DMS 273 treated with DMSO at 0.1 percent for 48 hours (cell line): Measurements from ENCODE around the gene RFLNA.

Source experiments
- DNase-seq: peaks from one replicate; lab custom pipeline; 2025; lab: John Stamatoyannopoulos, UW

Gene RFLNA

GRCh38 chr12:124361074-124361970 lies 66.4 kb downstream of the RFLNA start:
- no peak for DNase-seq

- no peak for DNase-seq
Observed at GRCh38 chr12:124361996-124362395, 67.1 kb downstream of the RFLNA start.

DNA sequence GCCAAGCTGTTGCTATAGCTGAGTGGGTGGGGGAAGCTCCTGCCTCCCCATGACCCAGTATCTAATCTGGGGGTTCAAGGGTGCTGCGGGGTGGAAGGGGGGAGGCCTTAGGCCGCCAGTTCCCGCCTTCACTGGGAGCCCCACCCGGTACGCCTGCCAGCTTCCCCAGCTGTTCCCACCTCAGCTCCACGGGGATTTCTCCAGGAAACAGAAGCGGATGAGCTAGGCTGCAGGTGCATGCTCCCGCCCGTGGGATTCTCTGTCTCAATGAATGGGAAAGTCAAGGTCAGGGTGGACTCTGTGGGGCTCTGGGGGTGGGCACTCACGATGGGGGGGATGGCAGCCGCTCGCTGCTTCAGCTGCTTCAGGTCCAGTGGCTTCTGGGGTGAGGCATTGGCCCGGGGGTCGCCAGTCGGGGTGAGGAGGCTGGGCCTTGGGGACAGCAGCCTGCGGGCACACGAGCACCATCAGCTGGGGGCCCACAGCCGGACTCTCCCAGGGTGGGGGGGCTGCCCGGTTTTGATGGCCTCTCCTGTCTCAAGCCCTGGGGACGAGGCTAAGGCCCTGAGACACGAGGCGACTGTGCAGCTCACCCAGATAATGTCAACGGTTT lies 68.6 kb downstream of the RFLNA start:
- no peak for DNase-seq

DNA sequence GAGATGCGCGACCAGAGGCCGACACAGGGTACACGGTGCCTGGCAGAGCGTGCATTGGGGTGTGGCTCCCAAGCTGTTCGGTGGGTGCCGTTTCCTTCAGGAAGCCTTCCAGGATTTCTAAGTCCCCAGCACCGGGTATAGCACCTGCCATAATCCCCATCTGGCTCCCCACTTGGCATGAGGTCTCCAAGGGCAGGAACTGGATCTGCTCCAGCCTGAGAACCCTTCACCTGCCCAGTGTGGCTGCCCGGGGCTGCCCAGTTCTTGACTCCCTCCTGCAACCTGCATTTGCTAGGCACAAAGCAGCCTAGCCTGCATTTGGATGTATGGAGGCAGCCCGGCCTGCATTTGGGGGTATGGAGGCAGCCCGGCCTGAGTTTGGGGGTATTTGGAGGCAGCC lies 69.7 kb downstream of the RFLNA start:
- no peak for DNase-seq
